Pulmonary artery endothelial cell (primary cell): Measurements from ENCODE around the gene NEK7. TPM values are rescaled to one million over a fixed set of nuclear protein-coding genes. Genes with fewer than 3 reads are reported as not detected.
A peak's percentile ranks its signal among the peaks of the same experiment; 100 is the strongest.
"Not testable (repeated sequence)": the region's sequence is repeated elsewhere in the genome, so short reads cannot be mapped to it uniquely, and the experiment has no call there.

ENCODE experiments used
- DNase-seq: peaks from one replicate; pipeline ENCODE4 v3.0.0-alpha.2; 2011; ENCODE audit warnings: low read depth, low spot score
- total RNA-seq: library from RNA; depleted of rRNA; stranded (reverse); fragments of >200 nt; gene quantifications from 2 replicates; pipeline ENCODE4 v1.2.3, GENCODE V29; 2014

The NEK7 gene
- 122 and 161 TPM in 2 replicates for total RNA-seq

- DNase-seq, result peak; percentile 66
These were observed at the start of gene NEK7 for GRCh38 chr1:198156745-198157240. TSS of gene NEK7 (plus strand) at chr1:198156998. CDS start at chr1:198232581, 75,583 bp downstream.

GRCh38 chr1:198107091-198107501 is 49.7 kb upstream of the NEK7 start:
- DNase-seq, result no peak

GRCh38 chr1:198108636-198109370 is 48.0 kb upstream of the NEK7 start:
- no peak for DNase-seq

DNA sequence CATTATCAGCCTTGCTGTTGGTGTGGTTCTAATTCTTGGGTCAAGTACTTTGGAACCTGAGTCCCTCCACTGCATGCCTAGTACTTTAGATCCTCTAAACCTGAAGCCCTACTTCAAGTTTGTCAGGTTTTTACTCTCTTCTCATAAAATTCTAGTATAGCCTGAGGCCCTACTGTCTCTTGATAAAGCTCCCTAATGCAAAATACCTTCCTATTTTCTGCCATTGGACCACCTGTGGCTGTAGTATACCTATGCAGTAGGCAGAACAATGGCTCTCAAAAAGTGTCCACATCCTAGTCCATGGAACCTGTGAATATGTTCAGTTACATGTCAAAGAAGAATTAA is 47.5 kb upstream of the NEK7 start:
- no peak for DNase-seq

DNA sequence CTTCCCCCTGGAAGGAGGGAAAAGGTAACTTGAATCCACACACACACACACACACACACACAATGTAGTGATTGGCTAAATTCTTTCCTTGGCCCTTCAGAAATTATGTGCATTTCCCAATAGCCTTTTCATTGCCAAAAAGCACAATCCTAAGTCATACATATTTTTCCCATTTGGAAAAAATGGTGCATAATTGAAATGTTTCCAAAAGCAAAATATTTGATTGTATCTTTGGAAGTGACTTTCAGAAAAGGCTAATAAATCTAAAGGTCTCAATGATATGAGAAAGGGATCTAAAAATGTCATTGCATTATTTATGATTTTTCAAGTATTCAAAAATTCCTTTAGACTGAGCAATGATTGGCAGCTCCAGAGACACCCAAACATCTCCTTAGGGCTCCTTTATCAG is 43.5 kb upstream of the NEK7 start:
- no peak for DNase-seq

DNA sequence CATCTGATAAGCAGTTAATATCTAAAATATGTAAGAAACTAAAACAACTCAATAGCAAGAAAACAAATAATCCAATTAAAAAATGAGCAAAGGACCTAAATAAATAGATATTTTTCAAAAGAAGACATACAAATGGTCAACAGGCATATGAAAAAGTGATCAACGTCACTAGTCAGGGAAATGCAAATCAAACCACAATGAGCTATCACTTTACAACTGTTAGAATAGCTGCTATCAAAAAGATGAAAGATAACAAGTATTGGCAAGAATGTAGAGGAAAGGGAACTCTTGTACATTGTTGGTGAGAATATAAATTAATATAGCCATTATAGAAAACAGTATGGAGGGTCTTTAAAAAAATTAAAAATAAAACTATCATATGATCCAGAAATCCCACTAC is 40.7 kb upstream of the NEK7 start:
- DNase-seq, result no peak

DNA sequence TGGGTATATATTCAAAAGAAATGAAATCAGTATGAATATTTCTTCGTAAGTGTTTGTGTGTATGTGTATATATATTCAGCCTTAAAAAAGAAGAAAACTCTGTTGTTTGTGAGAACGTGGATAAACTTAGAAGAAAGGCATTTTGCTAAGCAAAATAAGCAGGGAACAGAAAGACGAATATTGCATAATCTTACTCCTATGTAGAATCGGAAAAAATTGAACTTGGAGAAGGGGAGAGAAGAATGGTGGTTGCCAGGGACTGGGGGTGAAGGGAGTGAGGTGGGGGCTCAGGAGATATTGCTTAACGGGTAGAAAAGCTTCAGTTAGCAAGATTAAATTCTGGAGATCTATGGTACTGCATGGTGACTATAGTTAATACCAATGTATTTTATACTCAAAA is 40.3 kb upstream of the NEK7 start:
- DNase-seq, result no peak

DNA sequence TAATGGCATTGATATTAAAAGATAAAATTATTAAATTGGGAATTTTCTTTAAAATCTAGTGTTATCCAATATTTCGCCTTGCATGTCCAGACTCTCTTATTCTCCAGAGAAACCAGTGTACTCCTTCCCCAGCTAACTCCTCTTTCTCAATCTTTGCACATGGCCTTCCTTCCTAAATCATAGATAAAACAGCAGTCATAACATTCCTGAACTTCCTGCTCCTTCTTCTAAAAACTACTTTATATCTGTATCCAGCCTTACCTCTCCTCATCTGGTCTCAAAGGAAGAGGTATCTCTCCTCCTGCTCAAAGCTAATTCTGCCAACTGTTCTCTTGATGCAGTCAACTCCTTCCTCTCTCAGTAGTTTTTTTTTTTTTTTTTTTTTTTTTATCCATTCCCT is 39.5 kb upstream of the NEK7 start:
- no peak for DNase-seq

DNA sequence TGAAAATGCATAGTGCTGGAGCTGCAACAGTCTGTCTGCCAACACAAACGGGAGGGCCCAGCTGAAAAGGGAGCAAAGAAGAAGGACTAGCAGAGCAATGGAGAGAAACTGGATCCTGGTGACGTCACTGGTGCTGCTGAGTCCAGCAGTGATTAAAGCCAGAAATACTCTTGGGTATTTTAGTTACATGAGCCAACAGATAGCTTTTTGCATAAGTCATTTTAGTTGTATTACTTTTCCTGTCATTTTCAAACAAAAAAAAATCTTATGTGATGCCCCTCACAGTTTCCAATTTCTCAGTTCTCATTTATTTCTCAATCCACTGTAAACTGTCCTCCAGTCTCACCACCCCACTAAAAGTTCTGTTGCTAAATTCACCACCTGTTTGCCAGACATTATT is 38.7 kb upstream of the NEK7 start:
- DNase-seq, result no peak

DNA sequence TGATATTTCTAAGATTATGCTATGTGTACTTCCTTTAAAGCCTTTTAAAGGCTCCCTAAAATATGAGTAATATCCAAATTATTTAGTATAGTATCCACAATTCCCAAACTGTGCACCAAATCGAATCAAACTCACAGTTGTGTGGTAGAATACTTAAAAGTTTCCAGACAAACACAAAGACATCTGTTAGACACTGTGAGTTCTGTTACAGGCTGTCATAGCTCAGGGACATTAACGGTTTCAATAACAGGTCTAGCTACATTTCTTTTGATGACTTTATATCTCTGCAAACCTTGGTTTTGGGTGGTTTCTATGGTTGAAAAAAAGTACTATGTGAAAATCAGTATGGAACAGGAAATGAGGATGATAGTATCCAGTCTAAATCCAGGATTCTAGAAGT is 36.9 kb upstream of the NEK7 start:
- no peak for DNase-seq

DNA sequence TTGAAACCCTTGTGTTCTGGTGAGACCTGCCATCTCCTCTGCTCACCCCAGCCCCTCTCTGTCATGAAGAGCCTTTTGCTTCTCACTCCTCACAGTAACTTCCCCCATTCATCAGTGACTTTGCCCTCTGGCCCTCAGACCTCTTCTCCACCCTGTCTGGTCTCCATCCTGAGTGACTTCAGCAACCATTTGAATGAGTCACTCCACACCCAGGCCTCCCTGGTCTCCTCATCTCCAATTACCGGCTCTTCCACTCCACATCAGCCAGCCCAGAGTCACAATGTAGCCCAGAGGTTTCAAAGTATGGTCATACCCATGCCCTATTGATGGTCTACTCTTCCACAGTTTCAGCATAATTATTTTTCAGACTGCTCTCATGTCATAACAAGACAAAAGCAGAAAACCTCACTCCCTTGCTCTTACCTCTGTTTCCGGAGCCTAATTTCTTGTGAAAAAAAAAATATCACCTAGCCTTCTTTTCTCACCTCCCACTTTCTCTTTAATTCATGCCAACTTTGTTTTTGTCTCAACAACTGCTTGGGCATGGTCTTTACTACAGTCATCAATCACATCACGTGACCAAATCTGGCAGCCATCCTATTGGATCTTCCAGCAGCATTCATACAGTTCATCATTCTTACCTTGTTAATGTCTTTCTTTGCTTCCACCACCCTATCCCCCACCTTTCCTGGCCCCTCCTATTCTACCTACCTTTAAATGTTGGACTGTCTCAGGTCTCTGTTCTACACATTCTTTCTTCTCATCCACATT is 35.6 kb upstream of the NEK7 start:
- DNase-seq, result no peak

DNA sequence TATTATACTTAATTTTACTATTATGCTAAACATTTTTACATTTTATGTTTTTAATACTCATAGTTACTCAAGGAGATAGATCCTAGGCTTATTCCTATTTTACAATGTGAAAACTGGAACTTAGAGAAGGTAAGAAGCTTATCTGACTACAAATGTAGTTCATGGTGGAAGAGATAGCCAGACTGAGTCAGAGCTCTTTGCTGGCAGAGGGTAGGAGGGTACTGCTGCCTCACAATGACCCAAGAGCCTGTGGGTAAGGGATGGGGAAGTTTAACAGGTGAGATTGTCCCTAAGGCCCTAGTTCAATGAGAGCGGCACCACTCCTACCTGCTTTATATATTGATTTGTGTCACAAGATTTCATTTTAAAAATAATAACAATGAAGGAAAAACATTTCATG is 34.1 kb upstream of the NEK7 start:
- no peak for DNase-seq

DNA sequence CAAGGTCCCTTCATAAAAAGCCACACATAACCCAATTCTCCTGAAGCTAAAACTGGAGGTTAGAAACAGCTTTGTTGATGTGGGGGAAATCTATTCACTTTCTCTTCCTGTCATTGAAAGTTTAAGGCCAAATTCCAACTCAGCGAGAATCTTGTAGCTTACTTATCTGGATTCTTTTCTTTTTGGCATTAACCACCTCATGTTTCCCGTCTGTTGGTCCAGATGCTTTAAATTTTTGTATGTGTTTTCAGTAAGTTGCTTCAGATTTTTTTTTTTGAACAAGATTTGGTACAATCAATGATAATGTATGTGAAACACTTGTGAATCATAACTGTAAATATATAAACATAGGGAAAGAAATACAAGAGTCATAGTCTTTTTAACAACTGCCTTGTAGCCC is 33.7 kb upstream of the NEK7 start:
- DNase-seq, result peak; percentile 35

GRCh38 chr1:198124673-198125072 is 32.1 kb upstream of the NEK7 start:
- no peak for DNase-seq

DNA sequence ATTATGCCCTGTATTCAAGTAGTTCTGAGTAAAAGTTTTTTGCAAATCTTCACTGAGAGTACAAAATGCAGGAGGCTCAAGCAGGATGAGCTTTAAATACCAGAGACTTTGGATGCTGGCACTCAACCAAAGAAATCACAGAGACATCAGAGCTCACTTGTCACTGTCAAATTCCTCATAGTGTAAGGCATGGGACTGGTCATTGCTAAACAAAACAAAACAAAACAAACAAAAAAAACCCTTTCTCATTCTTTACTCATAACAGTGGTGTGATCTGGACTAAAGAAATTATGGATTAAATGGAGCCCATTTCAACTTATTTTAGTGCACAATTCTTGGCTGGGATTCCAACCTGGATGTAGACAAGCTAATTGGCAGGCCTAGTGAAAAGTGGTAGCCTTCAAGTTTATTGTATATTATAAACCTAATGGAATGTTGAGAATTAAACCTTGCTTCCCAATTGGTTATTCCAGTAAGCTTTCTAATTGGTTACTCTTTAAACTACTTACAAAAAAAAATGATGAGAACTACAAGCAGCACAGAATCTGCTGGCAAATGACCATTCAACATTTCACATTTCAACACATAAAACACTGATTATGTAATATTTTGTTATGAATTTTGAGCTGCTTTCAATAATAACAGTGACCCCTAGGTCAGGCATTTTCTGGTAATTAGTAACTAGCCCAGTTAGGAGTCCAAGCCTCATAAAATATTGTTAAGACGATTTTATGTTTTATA is 30.6 kb upstream of the NEK7 start:
- peak; percentile 52 for DNase-seq

DNA sequence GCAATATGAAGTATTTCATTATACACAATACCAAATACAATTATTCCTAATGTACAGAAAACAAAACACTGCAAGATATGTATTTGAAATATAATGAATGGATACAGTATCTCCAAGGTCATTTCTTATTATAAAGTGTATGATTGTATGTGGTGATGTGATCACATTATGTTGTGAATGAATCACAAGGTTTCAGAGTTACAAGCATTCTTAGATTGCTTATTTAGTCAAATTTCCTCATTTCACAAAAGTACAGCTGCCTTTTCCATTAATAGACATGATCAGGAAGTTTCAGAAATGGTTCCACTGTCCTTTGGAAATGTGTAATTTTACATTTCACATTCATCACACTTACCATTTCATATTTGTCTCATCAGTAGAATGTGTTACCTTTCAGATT is 28.3 kb upstream of the NEK7 start:
- no peak for DNase-seq

- DNase-seq, result not testable (repeated sequence)
These were observed 26.7 kb upstream of the NEK7 start for GRCh38 chr1:198130053-198130452.

GRCh38 chr1:198132060-198132781 is 24.6 kb upstream of the NEK7 start:
- no peak for DNase-seq

GRCh38 chr1:198134252-198134651 is 22.5 kb upstream of the NEK7 start:
- DNase-seq, result no peak

DNA sequence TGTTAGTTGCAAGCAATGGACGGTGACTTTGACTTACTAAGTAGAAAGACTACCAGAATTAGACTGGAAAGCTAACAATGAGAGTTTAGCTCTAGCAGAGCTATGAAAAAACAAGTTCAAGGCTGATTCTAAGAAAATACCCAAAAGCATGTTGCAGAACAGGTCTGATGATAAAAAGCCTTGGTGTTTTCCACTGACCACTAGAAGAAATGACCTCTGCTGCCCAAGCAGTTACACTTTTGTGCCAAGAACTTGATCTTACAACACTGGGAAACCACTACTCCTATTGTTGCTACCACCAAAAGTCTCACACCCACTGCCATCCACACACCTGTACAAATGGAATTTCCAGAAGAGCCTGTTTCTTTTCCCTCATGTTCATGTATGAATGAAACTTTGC is 21.4 kb upstream of the NEK7 start:
- DNase-seq, result no peak

GRCh38 chr1:198141668-198142351 is 15.0 kb upstream of the NEK7 start:
- no peak for DNase-seq
